Activated naive CD4-positive, alpha-beta T cell treated with anti-CD3 and anti-CD28 coated beads, Interleukin-2, amount 50 U/mL, for 72 hours (primary cell): ENCODE results near the gene PNO1. TPM values are rescaled to one million over a fixed set of nuclear protein-coding genes. Genes with fewer than 3 reads are reported as not detected.
A peak's percentile ranks its signal among the peaks of the same experiment; 100 is the strongest.

ENCODE experiments used
- ATAC-seq, 2 donors: fragments of 150-1000 bp; cut with Tn5 transposase; 2 replicates each; pipeline ENCODE4 v1.10.0; 2021; ENCODE audit warnings: mild to moderate bottlenecking in 2 of 2, moderate library complexity in 2 of 2
- DNase-seq, 2 donors: peaks; one replicate each; pipeline ENCODE4 v3.0.0; 2021 to 2022; ENCODE audit warnings: low spot score in 2 of 2
- H3K27ac Mint-ChIP-seq, 2 donors: one replicate each; pipeline ENCODE4 v1.8.0; 2022; ENCODE audit warnings: mild to moderate bottlenecking in 2 of 2, mixed read lengths in 2 of 2
- H3K36me3 Mint-ChIP-seq, 2 donors: one replicate each; pipeline ENCODE4 v1.8.0; 2022; ENCODE audit warnings: mixed read lengths in 2 of 2
- H3K9me3 Mint-ChIP-seq, 2 donors: one replicate each; pipeline ENCODE4 v1.8.0; 2022; ENCODE audit warnings: mixed read lengths in 2 of 2
- total RNA-seq, 2 donors: library from RNA; stranded (reverse); gene quantifications; one replicate each; pipeline ENCODE4 v1.2.3, GENCODE V29; 2022

PNO1 gene
- total RNA-seq, 2 donors from 2014 or later = 15.7 to 17.9 TPM

DNA sequence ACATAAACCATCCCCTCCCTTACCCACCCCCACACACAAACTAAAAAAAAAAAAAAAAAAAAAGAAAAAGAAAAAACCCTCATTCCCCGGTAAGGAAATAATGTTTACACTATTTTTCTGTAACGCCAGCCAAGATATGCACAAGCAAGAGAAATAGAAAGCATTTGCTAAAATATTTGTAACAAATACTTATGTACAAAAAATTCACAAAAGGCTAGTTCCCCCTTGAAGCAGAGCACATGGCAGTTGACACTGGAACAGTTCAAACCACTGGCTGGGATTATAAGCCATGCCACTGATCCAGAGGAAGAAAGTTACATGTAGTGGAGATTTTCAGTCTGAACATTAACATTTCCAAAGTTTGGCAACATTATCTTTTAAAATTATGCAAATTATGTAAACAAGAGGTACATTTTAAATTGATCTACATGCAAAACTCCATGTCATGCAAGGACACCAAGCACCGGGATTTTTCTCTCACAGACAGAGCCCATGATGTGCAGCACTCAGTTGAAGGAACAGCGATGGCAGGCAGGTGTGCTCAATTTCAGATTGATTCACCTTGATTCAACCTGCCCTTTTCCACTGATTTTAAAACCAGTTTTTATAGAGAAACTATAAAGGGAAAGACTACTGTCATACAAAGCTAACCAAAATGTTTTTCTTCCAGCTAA lies 21.4 kb downstream of the PNO1 start:
- H3K27ac Mint-ChIP-seq = no peak overlapping the region

DNA sequence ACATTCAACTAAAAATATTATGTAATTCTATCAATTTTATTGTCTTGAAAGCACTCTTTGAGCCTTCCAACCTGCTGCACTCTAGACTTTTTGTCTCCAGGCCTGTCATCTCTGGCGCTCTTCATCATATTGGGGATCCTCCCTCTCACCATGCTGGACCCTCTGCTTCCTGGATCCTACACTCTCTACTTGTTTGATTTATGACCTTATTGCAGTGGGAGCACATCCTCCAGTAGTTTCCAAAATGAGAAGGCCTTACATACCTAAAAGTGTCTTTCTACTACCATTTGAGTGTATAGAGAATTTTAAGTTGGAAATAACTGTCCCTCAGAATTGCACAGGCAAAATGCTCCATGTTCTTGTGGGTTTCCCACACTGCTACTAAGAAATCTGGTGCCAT lies 25.2 kb downstream of the PNO1 start:
- H3K9me3 Mint-ChIP-seq = no peaks in the 10 kb centered on the region
- no peak for ATAC-seq
- no peak overlapping the region for H3K27ac Mint-ChIP-seq
- no peak for DNase-seq
- peaks cover 4 to 19% of the 10 kb centered on the region in 2 donors for H3K36me3 Mint-ChIP-seq

More for the DNA sequence above, 21.4 kb downstream of the PNO1 start:
- H3K36me3 Mint-ChIP-seq = peaks cover 0 to 9% of the 10 kb centered on the region in 2 donors
- H3K9me3 Mint-ChIP-seq = no peaks in the 10 kb centered on the region
- no peak for ATAC-seq
- no peak for DNase-seq

DNA sequence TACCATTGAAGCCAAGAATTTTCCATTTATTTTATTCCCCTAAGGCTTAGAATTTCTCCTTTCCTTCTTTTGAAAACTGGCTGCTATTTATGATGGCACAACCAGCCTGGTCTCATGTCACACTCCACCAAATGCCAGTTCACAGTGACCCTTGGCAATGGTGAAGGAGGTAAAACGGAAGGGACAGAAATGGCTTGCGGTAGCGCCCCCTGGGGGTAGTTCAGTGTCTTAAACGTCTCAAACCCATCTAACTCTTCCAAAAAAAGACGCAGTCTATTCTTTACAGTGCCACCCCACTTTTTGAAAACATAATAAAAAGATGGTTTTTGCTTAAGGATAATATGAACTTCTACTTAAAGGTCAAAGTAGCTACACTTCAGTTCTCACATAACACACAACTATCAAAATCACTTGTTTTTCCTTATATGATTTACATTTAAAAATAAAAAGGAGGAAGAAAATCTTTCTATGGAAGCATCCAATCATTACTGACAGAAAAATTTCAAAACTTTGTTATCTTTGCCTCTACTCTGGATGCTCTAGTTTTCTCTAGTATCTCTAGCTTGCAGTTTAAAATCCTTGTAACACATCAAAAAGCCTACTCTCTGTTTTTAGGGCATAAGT lies 28.0 kb downstream of the PNO1 start:
- Mint-ChIP-seq H3K9me3 (no peaks in the 10 kb centered on the region), H3K36me3 (peaks cover 4 to 19% of the 10 kb centered on the region in 2 donors), H3K27ac (peak overlapping the region in 1 of 2 donors; percentile 90)
- ATAC-seq (peak; percentile 59 to 66), DNase-seq (peak in 1 of 2 donors; percentile 69)

DNA sequence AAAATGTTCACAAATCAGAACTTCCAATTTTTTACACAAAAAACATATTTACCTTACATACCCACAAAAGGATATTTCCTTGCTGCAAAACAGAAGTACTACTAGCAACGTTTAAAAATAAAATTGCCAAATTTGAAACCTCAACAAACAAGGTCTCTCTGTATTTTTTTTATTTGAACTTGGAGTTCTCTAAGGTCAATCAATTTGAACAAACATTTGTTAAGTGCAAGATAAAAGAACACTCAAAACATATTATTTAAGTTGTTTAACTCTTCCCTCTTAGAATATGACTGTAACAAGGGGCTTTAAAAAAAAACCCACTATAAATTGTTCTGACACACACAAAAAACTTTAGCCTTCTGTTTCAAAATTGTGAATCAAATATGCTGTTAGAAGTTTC lies 29.6 kb downstream of the PNO1 start:
- ATAC-seq (no peak), DNase-seq (no peak)
- Mint-ChIP-seq H3K27ac (peak overlapping the region in 1 of 2 donors; percentile 30), H3K9me3 (no peaks in the 10 kb centered on the region), H3K36me3 (peaks cover 4 to 11% of the 10 kb centered on the region in 2 donors)

DNA sequence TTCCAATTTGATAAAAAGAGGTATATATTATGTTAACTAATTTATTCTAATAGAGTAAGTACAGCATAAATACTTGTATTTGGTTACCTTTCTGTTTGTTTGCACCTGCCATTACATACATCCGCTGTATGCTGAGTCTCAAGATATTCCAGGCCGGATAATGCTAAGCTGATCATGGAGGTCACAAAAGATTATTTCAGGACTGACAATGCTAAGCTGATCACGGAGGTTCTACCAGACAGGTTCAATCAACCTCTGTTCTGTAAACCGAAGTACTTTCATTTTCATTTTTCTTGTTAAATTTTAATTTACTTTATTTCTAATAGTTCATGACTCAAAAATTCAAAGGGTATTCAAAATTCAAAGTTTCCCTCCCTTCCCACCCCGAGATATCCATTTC lies 31.1 kb downstream of the PNO1 start:
- Mint-ChIP-seq H3K9me3 (no peaks in the 10 kb centered on the region), H3K36me3 (peaks cover 4 to 11% of the 10 kb centered on the region in 2 donors), H3K27ac (peak overlapping the region in 1 of 2 donors; percentile 72)
- DNase-seq = no peak
- ATAC-seq = no peak

DNA sequence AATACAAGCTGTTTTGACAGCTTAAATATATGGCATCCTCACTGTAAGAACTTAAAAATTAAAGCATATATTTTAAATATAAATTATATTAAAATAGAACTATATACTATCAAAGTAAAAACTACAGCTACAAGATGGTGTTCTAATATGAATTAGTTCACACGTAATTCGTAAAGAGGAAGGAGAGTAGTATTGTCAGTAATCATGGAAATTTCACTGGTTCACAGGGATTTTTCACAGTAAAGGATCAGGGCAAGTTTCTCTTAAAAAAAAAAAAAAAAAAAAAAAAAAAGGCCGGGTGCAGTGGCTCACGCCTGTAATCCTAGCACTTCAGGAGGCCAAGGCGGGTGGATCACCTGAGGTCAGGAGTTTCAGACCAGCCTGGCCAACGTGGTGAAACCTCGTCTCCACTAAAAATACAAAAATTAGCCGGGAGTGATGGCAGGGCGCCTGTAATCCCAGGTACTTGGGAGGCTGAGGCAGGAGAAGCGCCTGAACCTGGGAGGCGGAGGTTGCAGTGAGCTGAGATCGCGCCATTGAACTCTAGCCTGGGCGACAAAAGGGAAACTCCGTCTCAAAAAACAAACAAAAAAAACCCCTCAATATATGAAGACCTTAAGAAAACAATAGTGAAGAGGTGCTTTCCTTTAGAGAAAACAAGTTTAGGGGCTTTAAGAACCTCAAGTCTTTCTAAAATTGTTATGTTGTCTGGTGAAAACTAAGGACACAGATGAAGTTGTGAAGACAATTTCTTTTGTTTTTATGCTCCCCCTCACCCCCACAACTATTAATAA lies 32.5 kb downstream of the PNO1 start:
- Mint-ChIP-seq H3K9me3 (no peaks in the 10 kb centered on the region), H3K27ac (no peak overlapping the region), H3K36me3 (peaks cover 4 to 5% of the 10 kb centered on the region in 2 donors)
- ATAC-seq (no peak), DNase-seq (no peak)

DNA sequence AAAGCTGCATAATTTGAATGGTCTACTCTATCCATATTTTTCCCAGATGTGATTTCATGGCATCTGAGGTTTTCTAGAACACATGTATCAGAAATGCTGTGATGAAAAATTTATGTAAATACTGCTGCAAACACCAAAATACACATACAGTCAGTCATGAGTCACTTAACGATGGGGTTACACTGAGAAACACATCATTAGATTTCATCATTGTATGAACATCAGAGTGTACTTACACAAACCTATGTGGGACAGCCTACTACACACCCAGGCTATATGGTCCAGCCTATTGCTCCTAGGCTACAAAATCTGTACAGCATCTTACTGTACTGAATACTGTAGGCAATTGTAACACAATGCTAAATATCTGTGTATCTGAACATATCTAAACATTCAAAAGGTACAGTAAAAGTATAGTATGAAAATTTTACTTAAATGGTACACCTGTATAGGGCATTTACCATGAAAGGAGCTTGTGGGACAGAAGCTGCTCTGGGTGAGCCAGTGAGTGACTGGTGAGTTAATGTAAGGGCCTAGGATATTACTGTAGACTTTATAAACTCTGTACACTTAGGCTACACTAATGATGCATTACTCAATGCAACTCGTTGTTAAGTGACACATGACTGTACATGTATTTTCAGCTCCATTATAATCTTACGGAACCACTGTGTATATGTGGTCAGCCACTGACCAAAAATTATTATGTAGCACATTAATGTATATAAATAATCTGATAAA lies 33.5 kb downstream of the PNO1 start:
- ATAC-seq (peak; percentile 80 to 90), DNase-seq (no peak)
- no peaks in the 10 kb centered on the region for H3K36me3 Mint-ChIP-seq
- H3K27ac Mint-ChIP-seq = no peak overlapping the region
- no peaks in the 10 kb centered on the region for H3K9me3 Mint-ChIP-seq

DNA sequence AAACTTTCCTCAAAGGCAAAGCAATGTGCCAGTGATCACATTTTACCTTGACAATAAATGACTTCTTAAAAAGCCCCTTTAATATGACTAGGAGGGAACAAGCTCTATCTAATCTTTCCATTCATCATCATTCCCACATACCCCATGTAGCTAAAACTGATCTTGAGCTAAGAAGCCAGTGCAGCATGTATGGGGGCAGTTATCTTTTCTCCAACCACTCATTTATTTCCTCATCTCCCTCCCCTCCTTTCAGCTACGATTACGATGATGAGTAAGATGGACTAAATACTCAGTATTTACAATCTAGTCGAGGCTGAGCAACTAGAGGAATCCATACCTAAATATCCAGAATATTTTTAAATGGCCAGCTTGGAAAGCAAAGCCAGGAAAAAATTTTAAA lies 35.5 kb downstream of the PNO1 start:
- Mint-ChIP-seq H3K36me3 (no peaks in the 10 kb centered on the region), H3K9me3 (no peaks in the 10 kb centered on the region), H3K27ac (peak overlapping the region in 1 of 2 donors; percentile 2)
- ATAC-seq (peak in 1 of 2 donors; percentile 53), DNase-seq (no peak)

DNA sequence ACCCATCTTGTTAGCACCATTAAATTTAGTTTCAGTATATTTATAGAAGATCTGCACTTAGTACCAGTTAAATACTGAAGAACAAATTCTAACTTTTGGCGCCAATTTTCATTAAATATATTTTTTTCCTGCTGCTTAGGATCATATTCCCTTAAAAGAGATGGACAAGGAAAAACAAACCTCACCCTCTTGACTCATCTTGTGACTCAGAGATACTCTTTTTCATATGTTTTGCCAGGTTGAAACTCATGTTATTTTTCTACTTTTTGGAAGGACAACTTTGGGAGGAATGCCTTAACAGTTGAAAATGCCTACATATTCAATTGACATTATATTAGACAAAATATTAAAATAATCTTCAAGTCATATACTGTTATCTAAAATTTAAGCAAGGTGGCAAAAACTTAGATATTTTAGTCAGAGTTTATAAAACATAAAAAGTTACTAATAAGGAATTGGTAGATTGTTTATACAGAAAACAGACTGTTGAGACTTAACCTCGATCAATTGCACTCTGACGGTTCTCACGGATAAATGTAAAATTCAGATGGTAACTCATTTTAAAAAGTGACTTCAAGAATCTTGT lies 36.2 kb downstream of the PNO1 start:
- ATAC-seq (no peak), DNase-seq (no peak)
- no peak overlapping the region for H3K27ac Mint-ChIP-seq
- no peaks in the 10 kb centered on the region for H3K9me3 Mint-ChIP-seq
- no peaks in the 10 kb centered on the region for H3K36me3 Mint-ChIP-seq

DNA sequence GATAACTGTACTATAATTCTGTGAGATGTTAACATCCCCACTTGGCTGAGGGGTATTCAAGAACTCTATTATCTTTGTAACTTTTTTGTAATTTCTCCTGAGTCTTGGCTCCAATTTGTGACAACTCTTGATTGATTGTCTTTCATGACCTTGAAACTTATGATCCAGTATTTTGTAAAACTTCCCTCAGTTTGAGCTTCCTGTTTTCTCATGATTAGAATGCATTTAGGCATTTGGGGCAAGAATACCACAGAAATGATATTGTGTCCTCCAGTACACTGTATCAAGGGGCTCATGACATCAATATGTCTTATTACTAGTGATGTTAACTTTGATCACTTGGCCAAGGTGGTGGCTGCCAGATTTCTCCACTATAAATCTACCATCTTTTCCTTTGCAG lies 37.4 kb downstream of the PNO1 start:
- H3K9me3 Mint-ChIP-seq = no peaks in the 10 kb centered on the region
- ATAC-seq (no peak), DNase-seq (no peak)
- no peaks in the 10 kb centered on the region for H3K36me3 Mint-ChIP-seq
- no peak overlapping the region for H3K27ac Mint-ChIP-seq

DNA sequence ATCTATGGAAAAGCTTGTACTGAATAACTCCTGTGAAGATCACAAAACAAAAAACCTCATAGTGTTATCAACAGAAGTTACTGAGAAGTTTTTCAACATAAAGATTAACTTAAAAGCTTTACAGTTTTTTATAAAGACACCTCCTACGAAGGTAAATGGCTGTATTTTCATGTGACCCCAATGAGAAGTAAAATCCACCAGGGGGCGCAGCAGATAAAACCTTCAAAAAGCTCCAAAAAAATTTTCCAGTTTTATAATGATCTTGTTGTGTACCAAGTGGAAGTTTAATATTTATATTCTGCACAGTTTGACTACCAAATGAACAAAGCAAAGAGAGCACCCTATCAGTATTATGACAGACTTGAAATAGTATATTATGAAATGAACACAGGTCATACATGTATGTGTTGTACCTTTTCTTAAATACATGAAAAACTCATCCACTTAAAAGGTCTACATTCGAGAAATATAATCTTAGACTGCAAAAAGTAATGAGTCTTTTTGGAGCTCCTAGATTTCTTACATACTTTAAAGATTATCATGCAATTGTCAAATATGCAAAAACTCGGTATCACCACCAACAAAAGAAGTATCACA lies 38.5 kb downstream of the PNO1 start:
- Mint-ChIP-seq H3K36me3 (no peaks in the 10 kb centered on the region), H3K27ac (peak overlapping the region in 1 of 2 donors; percentile 74), H3K9me3 (no peaks in the 10 kb centered on the region)
- peak in 1 of 2 donors; percentile 37 for DNase-seq
- peak; percentile 29 to 31 for ATAC-seq

DNA sequence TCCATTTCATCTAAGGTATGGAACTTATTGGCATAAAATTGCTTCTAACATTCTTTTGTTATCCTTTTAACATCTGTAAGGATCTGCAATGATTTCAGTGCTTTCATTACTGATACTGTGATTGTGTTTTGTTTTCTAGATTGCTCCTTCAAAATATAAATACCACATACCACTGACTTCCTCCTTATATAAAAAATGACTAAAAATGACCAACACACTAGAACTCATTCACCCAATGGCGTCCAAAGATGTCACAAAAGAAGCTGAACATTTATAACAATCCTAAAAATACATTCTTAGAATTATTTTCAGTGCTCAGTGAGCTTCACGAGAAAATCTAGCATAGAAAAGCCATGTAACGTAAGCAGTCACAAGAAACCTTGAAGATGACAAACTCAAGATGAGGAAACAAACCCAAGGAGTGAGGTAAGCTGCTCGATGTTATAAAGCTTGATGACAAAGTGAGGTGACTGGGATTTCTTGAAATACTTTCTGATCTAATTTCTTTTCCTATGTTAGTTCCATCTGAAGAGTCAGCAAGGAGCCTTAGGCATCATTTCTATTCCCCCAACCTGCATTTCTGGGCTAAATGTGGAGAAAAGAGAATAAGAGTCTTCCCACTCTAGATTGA lies 42.6 kb downstream of the PNO1 start:
- no peak for ATAC-seq

DNA sequence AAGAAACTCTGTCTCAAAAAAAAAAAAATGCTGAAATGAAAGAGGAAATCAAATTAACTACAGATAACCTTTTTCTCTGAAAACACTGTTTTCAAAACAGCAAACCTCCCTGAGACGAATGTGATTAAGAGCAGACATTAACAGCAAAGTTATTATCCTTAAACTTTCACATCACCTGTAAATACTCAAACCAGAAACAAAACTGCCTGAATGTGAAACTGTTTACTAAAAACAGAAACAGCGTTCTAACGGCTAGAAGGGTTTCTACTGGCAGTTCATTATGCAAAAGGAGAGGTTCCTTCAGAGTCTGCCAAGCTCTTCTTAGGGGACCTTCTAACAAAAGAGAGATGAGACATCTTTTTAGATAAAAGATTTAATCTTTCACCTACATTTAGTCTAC lies 45.9 kb downstream of the PNO1 start:
- Mint-ChIP-seq H3K36me3 (peaks cover 0 to 9% of the 10 kb centered on the region in 2 donors), H3K9me3 (no peaks in the 10 kb centered on the region), H3K27ac (peak overlapping the region; percentile 74 to 95)
- DNase-seq (no peak), ATAC-seq (peak; percentile 86 to 97)

More for the DNA sequence above, 42.6 kb downstream of the PNO1 start:
- no peak for DNase-seq
- Mint-ChIP-seq H3K9me3 (no peaks in the 10 kb centered on the region), H3K36me3 (peaks cover 0 to 6% of the 10 kb centered on the region in 2 donors), H3K27ac (no peak overlapping the region)

DNA sequence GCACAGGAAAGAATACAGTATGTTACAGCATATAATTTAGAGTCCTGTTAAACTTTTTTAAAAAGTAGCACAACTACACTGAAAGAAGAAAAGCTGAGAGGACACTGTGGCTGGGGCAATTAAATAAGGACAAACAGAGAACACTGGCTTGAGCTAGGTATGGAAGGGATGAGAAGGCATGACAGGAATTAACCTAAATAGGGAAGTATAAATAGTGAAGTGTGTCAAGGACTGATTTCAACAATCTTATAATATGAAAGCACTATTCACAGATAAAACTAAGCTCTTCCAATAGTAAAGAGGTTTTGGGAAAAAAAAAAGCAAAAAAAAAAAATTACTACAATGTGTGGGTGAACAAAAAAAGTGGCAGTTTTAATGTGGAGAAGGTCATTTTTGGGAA lies 49.1 kb downstream of the PNO1 start:
- no peak for DNase-seq
- H3K9me3 Mint-ChIP-seq = no peaks in the 10 kb centered on the region
- ATAC-seq = no peak
- H3K27ac Mint-ChIP-seq = no peak overlapping the region
- peaks cover 0 to 14% of the 10 kb centered on the region in 2 donors for H3K36me3 Mint-ChIP-seq

DNA sequence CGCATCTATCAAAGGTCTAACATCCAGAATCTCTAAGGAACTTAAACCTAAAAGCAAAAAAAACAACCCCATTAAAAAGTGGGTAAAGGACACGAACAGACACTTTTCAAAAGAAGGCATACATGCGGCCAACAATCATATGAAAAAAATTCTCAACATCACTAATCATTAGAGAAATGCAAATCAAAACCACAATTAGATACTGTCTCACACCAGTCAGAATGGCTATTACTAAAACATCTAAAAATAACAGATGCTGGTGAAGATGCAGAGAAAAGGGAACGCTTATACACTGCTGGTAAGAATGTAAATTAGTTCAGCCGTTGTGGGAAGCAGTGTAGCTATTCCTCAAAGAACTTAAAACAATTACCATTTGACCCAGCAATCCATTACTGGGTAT lies 56.7 kb downstream of the PNO1 start:
- no peak for DNase-seq
- Mint-ChIP-seq H3K9me3 (no peaks in the 10 kb centered on the region), H3K27ac (no peak overlapping the region), H3K36me3 (peaks cover 5 to 19% of the 10 kb centered on the region in 2 donors)
- no peak for ATAC-seq
